Fibroblast of mammary gland (primary cell): Measurements from ENCODE around the gene AQP7.
"Not testable (repeated sequence)": the region's sequence is repeated elsewhere in the genome, so short reads cannot be mapped to it uniquely, and the experiment has no call there.

Source experiments
- DNase-seq: peaks from one replicate; pipeline ENCODE4 v3.0.0-alpha.2; 2010; ENCODE audit warnings: low read depth
- H3K4me3 ChIP-seq: 2 replicates; pipeline ENCODE4 v1.5.1; 2011; ENCODE audit warnings: low read depth, mild to moderate bottlenecking, low read length, moderate library complexity; ENCODE audit not compliant: control insufficient read depth
- CTCF ChIP-seq: conservative IDR thresholded peaks from 2 replicates; pipeline ENCODE4 v1.5.1; 2011; ENCODE audit warnings: low read depth, low read length, inconsistent platforms; ENCODE audit not compliant: control insufficient read depth, insufficient read depth

AQP7 gene

GRCh38 chr9:33414268-33414667 is 11.9 kb upstream of the AQP7 start:
- TF ChIP-seq CTCF, result no peak
- no peak for DNase-seq
- H3K4me3 ChIP-seq, result no peak overlapping the region

- DNase-seq, result peak; percentile 30
- no peak for TF ChIP-seq CTCF
- no peak overlapping the region for H3K4me3 ChIP-seq
Observed at GRCh38 chr9:33408087-33408486, 5.7 kb upstream of the AQP7 start.

- no peak for DNase-seq
- TF ChIP-seq CTCF, result no peak
Observed at GRCh38 chr9:33407061-33407460, 4.7 kb upstream of the AQP7 start.

GRCh38 chr9:33404788-33405362 is 2.5 kb upstream of the AQP7 start:
- peak; percentile 22 for DNase-seq

More at GRCh38 chr9:33407061-33407460, 4.7 kb upstream of the AQP7 start:
- H3K4me3 ChIP-seq, result no peak overlapping the region

GRCh38 chr9:33403941-33404787 is 1.8 kb upstream of the AQP7 start:
- no peak overlapping the region for H3K4me3 ChIP-seq
- no peak for TF ChIP-seq CTCF
- no peak for DNase-seq

More at GRCh38 chr9:33404788-33405362, 2.5 kb upstream of the AQP7 start:
- TF ChIP-seq CTCF, result no peak
- H3K4me3 ChIP-seq, result no peak overlapping the region

- DNase-seq, H3K4me3 ChIP-seq: not testable (repeated sequence)
Observed at GRCh38 chr9:33401809-33402208, 559 bp downstream of the AQP7 start.

- not testable (repeated sequence) for H3K4me3 ChIP-seq, DNase-seq
Observed at GRCh38 chr9:33399047-33399446, 3.3 kb downstream of the AQP7 start.

GRCh38 chr9:33397801-33398200 is 4.6 kb downstream of the AQP7 start:
- H3K4me3 ChIP-seq, DNase-seq: not testable (repeated sequence)

- DNase-seq, H3K4me3 ChIP-seq: not testable (repeated sequence)
Observed at GRCh38 chr9:33395159-33395879, 7.0 kb downstream of the AQP7 start.

- H3K4me3 ChIP-seq, result not testable (repeated sequence)
- DNase-seq, result peak; percentile 30
Observed at GRCh38 chr9:33393986-33394385, 8.4 kb downstream of the AQP7 start.
